T-helper 2 cell (primary cell): Measurements from ENCODE around the gene TEX14.

Experiments
- DNase-seq, 5 experiments: peaks; one replicate each; pipeline versions ENCODE4 v3.0.0 to v3.0.0-alpha.2; 2012 to 2022

The TEX14 gene

GRCh38 chr17:58517378-58517927 lies 174.4 kb downstream of the TEX14 start:
- no peak for DNase-seq

DNA sequence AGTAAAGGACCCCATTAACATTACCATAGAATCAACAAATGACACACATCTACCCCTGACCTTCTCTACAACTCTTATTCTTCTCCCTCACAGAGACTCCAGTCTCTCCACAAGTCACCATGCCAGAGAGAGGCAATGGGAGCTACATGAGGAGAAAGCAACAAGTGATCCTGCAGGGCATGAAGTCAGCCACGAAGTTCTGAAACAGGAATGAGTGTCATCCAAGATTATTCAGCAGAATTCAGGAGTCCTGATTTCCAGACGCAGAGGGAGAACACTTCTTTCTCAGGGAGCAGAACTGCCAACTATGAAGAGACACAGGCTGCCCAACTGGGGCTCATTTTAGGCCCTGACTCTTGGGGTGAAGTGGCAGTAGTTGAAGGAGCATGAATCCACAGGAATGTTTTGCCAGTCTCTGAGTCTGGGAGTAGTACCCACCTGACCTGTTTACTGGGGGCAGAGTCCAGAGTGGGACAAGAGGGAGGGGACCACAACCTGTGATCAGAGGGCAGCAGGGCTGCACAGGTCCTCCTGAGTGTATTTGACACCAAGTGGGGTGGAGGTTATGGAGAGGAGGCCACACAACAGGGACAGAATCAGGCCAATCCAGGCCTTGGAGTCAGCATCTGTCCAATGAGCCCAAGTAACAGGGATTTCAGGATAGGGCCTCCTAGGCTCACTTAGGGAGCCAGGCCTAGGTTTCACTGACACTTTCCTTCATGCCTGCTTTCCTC lies 175.0 kb downstream of the TEX14 start:
- DNase-seq = no peak

DNA sequence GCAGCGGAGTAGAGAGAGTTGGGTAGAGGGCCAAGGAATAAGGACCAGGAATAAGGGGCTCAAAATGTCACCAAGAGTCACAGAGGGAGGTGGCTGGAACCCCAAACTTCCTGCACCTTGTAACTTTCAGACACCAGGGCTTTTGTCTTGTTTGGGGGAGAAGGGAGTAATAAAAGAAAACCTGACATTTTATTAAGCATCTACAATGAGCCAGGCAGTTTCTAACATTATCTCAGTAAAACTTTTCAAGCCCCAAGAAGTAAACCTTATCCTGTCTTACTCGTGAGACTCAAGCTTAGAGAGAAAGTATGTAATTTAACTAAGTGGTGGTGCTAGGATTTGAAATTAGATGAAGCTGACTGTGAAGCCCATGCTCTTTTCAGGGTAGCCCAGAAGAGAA lies 176.6 kb downstream of the TEX14 start:
- no peak for DNase-seq

- DNase-seq = no peak
Observed at GRCh38 chr17:58514770-58515157, 177.1 kb downstream of the TEX14 start.

DNA sequence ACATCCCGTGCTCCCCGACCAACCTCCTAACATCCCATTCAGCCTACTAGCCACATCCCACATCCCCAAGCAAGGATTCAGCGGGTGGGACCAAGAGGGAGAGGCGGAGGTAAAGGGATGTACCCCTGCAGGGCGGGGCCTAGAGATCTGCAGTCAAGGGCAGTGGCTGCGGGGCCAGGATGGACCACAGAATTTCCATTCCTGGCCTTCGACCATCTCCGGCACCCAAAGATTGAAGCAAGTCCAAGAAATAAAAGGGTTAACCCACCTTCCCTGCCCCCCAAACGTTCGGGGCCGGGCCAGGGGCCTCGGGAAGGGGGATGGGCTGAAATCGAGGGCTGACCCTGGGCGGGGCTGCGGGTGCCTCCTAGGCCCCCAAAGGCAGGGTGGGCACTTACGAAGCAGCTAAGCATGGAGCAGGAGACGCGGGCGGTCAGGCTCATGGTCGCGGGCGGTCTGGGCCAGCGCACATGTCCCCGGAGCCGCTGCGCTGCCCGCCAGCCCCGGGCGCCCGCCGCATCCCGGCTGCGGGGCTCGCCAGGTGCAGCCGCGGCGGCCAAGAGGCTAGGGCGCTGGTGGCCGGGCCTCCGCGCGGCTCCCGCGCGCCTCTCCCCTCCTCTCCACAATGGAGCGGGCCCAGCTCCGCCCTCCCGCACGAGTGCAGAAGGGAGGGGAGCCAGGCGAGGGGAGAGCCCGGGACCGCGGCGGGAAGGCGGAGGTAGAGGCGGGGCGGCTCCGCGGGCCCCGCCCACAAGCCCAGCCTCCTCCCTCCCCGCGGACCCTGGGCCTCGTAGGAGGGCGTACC lies 177.7 kb downstream of the TEX14 start, which contains the start of gene MTMR4:
Gene MTMR4 (minus strand): TSS at position 674 of the 805 bp plus-strand sequence. CDS start 231 bp downstream, at position 443.
- peak; percentile 61 to 81 (median 65) for DNase-seq

DNA sequence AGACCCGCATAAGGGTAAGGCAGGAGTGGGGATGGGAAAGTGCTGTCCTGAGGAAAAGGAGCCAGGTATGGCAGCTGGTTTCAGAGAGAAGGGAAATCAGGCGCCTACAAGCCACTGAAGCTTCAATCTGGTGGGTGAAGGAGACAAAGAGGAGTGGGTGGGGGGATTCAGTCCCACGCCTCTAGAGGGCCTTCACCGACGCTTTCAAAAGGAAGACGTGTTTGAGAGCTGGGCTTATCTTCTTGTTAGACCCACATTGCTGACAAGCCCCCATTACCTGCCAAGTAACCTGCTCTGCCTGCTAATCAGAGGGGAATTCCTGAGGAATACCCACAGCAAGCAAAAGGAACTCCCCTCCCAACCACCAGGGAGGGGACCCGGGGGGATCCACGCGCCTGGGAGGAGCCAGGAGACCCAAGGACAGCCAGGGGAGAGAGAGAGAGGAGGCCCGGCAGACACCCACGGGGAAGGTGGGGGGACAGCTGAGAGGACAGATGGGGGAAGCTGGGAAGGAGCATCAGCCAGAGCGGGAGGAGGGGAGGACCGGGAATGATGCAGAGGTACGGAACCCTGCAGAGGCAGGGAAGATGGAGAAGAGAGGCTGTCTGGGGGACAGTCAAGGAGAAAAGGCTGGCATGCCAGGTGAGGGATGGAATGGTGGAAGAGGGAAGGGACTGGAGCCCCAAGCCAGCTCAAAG lies 178.4 kb downstream of the TEX14 start:
- peak in 1 of 5 experiments; percentile 22 for DNase-seq

DNA sequence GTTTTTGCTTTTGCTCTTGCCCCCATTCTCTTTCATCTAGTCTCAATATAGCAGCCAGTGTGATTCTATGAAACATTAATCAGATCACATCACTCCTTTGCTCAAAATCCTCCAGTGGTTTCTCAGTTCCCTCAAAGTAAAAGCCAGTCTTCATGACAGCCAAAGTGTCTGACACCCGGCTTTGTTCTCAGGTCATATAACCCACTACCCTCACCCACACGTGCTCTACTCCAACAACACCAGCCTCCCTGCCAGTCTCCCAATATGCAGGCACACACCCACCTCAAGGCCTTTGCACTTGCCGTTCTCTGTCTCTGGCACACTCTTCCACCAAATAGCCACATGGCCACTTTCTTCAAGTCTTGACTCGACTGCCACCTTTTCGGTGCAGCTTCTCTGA lies 181.8 kb downstream of the TEX14 start:
- DNase-seq = no peak

- no peak for DNase-seq
Observed at GRCh38 chr17:58508341-58509067, 183.3 kb downstream of the TEX14 start.

DNA sequence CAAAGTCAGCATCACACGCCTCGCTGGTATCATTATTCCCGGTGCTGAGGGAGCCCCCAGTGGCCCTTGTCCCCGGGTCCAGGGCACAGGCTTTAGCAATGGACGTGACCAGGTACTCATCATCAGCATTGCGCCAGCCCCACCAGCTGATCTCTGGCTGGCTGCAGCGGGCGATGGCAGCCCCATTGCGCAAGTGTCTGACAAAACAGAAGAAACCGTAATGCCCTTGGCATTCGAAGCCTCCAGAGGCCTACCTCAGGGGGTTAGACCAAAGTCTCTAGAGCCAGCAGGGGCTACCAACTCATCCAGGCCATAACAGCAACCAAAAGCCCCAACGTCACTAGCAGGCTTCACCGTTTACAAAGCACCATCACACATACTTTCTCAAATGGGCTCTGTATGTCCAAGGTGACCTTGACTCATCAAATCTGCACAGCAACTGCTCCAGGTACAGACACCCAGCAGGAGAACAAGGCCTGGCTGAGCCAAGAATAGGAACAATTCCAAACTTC lies 184.7 kb downstream of the TEX14 start:
- no peak for DNase-seq
